Left forelimb (tissue), 1 donor: ENCODE results near the gene TMC4.

Experiments
- DNase-seq: peaks from one replicate; pipeline ENCODE4 v3.0.0-alpha.2; 2018; ENCODE audit warnings: low spot score

Gene TMC4

DNA sequence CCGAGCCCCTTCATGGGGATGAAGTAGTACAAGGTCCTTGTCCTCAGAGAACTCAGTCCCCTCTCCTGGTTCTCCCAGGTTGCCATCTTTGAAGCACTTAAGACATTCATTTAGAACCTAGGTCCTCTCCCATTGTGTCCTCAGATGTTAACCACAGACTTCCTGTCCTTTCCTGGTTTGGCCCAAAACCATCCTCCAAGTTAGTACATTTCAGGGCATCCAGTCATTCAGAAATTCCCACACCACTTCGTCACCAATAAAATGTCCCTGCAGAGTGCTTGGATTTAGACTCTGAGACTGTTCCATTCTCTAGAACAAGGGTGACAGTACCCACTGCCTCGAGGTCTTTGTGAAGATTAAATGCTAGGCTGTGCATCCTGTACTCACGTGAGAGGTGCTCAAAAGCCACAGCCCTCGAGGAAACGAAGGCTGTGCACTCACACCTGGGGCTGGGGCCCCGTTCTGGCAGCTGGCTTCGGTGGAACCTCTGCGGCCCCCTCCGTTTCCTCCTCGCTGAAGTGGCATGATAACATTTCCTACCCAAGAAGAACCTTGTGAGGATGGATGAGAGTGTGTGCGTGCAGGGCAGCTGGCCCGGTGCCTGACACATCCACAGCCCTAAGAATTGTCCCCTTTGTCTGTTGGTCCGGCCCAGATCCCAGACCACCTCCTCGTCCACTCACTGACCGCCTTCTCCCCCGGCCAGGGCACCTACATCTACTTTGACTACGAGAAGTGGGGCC, 18.2 kb downstream of the TMC4 start:
- DNase-seq: no peak

DNA sequence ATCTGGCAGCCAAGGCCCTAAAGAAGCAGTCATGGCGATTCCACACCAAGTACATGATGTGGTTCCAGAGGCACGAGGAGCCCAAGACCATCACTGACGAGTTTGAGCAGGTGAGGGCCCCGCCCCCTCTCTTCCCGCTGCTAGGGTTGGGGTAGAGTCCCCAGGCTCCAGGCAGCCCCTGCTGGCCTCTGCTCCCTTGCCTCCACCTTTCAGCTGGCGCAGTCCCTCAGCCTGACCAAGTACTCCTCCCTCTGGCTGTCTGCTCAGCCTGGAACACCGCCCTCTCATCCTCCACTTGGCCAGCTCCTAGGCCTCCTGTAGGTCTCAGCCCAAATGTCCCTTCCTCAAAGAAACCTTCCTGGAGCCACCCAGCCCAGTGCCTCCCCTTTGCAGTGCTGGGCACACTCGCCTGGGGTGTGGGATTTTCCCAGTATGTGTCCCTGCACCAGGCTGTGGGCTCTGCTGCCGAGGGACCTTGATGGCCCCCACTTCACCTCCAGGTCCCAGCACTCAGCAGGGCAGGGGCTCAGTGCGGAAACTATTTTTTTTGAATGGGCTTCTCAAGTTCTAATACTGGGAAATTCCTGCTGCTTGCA, 19.1 kb downstream of the TMC4 start:
- DNase-seq: no peak

DNA sequence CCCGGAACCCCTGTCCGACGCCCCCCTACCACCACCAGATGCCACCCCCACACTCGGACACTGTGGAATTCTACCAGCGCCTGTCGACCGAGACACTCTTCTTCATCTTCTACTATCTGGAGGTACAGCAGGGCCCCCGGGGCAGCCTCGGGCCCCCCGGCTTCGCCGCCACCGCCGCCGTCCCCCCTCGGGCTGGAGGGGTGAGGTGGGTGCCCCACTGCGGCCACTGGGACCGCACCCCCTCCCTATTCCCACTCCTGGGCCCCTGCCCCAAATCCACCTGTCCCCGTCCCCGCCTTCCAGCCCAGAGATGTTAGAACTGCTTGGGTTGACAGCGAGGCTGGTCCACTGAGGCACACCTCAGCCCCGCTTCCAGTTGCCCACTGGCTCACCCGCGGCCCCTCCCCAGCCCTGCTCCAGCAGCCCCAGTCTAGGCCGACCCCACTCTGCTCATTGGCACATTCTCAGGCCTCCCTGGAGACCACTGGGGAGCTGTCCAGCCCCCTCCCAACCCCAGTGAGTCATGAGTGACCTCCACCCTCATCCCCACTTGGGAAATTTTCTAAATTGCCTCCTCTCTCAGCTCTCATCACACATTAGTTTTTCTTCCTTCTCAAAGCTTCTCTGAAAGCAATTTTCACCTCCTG, 20.0 kb downstream of the TMC4 start:
- DNase-seq: no peak

DNA sequence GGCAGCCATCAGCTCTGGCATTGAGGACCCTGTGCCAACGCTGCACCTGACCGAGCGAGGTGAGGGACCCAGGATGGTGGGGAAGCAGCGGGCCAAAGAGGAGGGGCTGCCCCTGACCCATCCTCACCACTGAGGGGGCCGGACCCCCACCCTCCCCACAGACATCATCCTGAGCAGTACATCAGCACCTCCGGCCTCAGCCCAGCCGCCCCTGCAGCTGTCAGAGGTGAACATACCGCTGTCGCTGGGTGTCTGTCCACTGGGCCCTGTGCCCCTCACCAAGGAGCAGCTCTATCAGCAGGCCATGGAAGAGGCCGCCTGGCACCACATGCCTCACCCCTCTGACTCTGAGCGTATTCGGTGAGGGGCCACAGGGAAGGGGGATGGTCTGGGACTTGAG, 20.7 kb downstream of the TMC4 start:
- DNase-seq: no peak

DNA sequence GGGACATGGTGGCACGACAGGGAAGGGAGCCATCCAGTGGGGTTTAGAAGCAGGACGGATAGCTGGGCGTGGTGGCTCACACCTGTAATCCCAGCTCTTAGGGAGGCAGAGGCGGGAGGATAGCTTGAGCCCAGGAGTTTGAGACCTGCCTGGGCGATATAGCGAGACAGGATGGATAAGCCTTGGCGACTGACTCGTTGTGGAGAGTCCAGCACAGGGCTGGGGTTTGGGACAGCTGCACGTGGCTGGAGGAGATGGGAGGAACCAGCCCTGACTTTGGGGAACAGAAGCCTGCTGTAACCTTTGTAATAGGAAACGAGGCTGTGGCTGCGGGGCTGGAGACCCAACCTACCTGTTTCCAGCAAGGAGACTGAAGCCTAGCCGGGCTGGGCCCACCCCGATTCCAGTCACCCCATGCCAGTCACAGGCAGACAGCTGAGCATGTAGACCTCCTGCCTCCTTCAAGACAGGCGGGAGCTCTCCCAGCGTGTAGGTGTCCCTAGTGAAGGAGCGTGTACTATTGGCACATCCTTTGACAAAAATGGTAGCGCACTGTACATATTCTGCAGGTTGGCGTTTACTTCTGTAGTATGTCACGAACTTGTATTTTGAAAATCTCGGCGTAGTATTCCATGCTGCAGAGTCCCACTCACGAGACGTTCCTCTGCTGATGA, 21.5 kb downstream of the TMC4 start:
- no peak for DNase-seq

DNA sequence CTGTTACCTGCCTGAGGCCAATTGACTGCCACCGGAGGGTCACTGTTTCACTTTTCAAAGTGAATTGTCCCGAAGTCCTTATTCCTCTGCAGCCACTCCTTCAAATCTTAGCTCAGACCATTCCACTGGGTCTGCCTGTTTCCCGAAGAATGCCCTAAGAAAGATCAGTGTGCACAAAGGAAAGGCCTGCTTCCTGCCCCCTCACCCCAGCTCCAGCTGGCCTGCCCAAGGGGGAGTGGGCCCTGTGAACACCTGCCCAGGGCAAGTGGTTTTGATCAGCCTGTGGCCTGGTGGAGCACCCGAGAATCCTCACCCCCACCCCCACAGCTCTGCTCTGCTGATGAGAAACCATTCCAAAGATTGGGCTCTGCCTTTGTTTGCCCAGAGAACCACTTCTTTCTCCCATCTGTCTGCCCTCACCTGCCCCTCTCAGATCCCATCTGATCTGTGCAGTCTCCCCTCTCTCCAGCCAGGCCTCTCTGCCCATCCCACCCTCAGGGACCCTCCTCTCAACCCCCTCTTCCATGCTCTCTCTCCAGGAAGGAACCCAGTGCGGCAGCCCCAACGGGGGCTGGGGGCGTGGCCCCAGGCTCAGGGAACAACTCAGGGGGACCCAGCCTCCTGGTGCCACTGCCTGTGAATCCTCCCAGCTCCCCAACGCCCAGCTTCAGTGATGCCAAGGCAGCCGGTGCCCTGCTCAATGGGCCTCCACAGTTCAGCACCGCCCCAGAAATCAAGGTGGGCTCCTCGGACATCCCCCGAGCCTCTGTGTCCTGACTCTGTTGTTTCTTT, 23.7 kb downstream of the TMC4 start:
- DNase-seq: no peak

DNA sequence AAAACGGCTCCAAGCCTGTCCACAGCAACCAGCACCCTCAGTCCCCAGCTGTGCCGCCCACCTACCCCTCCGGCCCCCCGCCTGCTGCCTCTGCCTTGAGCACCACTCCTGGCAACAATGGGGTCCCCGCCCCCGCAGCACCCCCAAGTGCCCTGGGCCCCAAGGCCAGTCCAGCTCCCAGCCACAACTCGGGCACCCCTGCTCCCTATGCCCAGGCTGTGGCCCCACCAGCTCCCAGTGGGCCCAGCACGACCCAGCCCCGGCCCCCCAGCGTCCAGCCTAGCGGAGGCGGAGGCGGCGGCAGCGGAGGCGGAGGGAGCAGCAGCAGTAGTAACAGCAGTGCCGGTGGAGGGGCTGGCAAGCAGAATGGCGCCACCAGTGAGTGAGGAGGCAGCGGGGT, 24.8 kb downstream of the TMC4 start:
- no peak for DNase-seq

DNA sequence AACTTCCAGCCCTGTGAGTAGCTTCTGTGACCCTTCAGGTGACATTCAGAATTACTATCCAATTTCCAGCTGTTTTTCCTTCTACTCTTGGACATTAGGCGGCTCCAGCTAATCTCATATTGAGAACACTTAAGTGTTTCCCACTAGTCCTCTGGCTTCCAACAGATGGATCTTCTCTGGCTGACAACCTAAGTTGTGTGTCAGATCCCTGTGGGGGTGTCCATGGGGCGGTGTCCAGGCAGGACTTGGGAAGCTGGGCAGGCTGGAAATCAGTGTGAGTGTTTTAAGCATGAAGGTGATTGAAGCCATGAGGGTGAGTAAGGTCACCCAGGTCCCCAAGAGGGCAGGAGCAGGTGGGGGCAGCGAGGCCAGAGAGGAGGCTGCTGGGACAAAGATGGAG, 25.3 kb downstream of the TMC4 start:
- DNase-seq: no peak

DNA sequence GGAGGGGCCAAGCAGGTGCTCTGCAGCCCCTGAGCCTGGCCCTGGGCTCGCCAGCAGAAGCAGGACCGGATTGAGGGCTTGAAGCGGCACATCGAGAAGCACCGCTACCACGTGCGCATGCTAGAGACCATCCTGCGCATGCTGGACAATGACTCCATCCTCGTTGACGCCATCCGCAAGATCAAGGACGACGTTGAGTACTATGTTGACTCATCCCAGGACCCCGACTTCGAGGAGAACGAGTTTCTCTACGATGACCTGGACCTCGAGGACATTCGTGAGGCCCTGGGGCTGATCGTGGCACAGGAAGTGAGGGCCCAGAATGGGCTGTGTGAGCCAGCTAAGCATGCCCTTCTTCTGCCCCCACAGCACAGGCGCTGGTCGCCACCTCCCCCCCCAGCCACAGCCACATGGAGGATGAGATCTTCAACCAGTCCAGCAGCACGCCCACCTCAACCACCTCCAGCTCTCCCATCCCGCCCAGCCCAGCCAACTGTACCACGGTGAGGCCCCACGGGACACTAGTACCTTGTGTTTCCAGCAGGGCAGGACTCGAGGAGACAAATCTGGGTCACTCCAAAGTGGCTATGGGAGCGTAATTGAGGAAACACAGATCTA, 27.3 kb downstream of the TMC4 start:
- DNase-seq: no peak

DNA sequence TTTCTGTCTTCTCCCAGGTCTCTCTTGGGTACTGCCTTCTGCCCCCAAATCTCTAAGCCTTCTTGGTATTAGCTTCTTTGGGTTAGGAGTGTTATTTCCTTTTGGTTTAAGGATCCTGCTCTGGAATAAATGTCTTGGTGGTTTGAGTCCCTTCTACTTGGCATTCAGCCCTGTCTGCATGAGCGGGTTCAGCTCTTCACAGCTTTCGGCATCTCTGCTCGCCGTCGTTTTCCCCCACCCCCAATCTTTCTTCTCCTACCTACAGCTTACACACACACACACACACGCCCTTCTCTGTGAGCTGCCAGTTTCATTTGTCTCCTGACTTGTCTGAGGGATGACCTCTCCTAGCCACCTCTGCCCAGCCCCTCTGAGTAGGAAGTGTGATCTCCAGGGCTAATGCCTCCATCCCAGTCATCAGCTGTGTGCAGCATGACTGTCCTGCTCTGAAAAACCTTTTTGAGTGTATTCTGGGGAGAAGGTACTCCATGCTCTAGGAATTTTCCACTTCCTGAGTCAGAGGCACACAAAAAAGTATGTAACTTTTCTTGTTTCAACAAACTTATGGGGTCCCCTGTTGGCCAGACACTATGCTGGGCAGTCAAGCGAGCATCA, 30.7 kb downstream of the TMC4 start:
- no peak for DNase-seq

DNA sequence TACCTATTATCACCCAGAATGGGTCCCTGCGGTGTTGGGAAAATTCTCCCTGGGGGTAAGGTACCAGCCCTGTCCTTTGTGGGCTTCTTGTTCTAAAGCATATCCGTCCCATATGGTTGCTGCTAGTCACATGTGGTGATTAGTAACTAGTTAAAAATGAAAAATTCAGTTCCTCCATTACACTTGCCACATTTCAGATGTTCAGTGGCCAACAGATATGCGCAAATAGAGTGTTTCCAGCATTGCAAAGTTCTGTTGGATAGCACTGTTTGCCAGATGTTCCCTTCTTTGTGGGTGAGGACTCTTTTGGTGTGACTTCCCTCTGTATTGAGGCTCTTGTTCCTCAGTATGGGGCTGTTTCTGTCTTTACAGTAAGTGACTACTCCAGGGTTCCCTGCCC, 31.6 kb downstream of the TMC4 start:
- DNase-seq: no peak

DNA sequence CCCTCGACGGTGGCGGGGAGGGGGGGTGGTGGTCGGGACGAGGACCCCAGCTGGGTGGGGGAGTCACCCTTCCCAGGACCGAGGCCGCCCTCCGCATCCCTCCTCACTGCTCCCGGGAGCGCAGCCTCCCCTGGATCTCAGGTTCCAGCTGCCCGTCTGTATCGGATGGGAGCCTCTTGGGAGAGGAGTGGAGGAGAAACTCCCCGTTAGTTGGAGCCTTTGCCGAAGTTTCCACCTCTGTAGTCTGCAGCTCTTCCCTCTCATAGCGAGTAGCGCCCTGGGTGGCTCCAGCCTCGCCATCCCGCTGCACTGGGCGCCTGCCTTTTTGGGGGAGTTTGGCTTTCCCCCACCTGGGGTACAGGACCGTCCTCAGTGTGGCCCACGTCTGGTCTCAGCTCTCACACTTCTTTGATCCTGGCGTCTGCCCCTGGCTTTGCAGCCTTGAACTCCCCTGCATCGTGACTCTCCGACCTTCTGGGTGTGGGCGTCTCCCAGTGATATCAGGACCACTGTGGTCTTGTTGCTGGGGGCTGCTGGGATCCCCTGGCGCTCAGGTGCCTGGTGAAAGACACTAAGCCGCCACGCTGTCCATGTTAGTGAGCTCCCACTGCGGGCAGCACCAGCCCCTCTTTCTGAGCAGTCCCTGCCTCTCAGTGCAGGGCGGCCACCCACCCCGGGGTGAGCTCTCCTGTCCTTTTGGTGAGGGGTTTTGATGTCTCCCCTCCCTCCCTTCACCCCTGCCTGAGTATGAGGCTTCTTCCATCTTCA, 34.3 kb downstream of the TMC4 start:
- no peak for DNase-seq

DNA sequence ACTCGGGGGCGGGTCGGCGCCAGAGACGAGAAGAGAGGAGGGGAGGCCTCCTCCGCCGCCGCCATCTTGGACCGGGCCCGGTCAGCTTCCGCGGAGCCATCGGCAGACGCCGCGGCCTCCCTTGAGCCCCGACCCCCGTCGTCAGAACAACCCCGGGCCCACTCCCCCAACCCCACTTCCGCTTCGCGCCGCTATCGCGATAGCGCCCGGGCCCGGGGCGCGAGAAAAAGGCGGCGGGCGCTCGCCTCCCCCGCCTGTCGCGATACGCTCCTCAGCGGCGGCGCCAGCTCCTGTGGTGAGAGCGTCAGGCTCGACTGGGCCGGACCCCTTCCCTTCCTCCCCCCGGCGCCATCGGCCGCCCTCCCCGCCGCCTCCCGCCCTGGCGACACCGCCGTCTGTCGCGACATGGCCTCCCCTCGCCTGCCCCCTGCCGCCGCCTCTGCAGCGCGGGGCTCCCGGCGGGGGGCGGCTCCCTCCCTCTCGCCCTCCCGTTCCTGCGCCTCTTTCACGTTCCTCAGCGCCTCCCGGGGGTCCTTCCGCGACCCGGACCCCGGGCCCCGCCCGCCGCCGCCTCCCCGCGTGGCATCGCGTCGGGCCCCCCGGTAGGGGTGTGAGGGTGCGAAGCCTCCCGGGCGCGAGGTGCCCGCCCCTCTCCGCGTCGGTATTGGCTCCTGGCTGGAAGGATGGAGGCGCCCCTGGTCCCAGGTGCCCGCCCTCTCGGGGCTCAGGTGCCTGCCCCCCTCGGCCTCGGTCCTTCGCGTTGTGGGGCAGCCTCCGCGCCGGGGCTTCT, 35.1 kb downstream of the TMC4 start, which contains the start of gene CNOT3:
Gene CNOT3 (plus strand): TSS at position 64 of the 790 bp plus-strand sequence. CDS start 5,217 bp downstream, outside the sequence.
- DNase-seq: no peak

DNA sequence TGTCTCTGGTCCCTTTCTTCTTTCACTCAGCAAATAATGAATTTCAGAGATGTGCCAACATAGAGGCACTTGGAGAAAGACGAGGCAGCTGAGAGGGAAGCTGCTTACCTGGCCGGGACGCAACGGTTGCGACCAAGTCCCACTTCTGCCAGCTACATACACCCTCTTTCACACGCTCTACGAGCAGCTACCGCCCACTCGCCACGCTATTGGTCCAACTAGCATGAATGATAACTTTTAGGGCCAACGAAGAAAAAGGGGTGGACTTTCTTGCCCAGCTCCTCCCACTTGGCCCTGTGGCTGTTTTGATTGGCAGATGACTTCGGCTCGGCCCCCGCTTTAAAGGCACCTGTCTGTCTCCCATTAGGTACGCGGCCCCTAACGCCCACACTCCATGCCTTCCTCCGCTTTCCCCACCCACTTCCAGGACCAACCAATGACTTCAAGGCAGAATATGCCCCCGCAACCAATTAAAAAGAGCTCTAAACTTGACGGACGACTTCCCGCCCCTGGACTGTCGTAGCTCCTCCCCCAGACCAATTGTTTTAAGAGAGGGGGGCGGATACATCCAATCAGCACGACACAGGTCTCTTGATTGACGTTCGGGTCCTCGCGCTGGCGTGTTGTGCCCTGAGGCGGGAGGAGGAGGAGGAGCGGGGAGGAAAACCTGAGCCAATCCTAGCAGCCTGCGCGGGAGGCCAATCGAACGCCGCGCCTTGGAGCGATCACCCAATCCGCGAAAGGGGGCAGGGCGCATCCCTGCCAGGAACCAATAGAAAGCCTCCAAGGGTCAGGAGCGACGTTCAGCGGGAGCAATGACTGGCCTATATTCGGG, 35.9 kb downstream of the TMC4 start:
- DNase-seq: peak; percentile 99

DNA sequence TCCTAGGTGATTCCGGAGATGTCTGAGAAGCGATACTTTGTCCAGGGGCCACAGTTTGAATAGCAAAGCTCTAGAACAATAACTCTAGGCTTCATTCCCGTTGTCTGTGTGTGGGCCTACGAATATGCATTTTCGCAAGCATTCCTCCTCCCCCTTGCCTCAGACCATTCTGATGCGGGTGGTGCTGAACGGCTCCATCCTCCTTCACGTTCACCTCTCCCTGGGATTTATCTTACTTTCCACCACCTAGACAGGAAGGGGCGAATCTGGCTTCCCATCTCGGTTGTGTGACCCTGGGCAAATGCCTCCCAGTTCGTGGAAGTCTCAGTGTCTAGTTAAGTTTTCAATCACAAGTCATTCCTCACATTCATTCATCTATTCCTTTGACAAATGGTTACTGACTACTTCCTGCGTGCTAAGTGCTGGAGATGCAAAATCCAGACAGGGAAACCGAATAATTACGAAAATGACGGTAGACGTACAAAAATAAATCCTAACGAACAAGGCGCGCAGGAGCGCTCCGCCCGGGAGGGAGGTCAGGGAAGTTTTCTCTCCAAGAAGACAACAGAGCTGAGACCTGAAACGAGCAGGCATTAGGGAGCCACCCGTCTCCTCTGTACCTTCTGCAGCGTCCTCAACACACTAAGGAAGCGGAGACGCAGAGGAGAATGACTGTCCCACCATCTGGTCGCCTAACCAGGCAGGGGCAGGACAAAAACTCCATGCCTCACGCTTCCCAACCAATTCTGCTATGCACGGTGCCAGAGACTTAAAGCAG, 36.7 kb downstream of the TMC4 start:
- DNase-seq: no peak

DNA sequence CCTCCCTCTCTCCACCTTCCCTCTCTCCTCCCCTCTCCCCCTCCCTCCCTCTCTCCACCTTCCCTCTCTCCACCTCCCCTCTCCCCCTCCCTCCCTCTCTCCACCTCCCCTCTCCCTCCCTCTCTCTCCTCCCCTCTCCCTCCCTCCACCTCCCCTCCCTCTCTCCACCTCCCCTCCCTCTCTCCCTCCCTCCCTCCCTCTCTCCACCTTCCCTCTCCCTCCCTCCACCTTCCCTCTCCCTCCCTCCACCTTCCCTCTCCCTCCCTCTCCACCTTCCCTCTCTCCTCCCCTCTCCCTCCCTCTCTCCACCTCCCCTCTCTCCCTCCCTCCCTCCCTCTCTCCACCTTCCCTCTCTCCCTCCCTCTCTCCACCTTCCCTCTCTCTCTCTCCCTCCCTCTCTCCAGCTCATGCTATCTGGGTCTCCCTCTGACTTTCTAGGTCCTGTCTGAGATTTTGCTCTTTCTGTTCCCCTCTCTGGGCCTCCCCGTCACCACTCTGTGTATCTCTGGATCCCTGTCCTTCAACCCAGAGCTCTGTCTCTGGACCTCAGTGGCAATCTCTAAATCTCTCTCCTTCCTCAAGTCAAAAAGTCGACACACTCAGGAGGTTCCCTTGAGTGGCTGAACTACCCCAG, 38.9 kb downstream of the TMC4 start:
- DNase-seq: no peak

DNA sequence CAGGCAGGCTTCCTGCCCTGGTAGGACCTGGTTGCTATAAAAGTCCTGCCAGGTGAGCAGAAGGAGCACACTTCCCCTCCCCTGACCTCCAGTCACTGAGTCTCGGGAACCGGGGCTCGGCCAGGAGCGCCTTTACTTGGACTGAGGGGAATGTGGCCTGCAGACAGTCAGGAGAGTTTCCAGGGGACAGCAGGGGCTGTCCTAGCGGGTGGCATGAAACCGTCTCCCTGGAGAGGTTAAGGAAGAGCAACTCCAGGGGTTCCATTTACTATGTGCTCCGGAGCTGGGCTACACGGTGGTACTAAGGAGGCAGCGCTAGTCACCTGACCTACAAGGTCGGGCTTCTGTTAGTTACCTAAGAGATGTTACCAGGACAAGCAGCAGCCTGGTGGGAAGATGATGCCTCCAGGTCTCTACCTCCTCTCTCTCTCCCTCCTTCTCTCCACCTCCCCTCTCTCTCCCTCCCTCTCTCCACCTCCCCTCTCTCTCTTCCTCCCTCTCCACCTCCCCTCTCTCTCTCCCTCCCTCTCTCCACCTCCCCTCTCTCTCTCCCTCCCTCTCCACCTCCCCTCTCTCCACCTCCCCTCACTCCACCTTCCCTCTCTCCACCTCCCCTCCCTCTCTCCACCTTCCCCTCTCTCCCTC, 39.5 kb downstream of the TMC4 start:
- DNase-seq: peak; percentile 78
